SK-N-SH (cell line): ENCODE data around the gene SPO11.

Source experiments
- EP300 ChIP-seq, 2 experiments: IDR thresholded peaks; 2 replicates each; pipeline versions ENCODE4 v1.4.0 to v1.6.1; 2012; ENCODE audit warnings: borderline replicate concordance in 1 of 2, low read depth in 1 of 2, low read length in 1 of 2
- JUND ChIP-seq: IDR thresholded peaks from 2 replicates; pipeline ENCODE4 v1.4.0; 2012
- MXI1 ChIP-seq: IDR thresholded peaks from 2 replicates; pipeline ENCODE4 v1.6.1; 2012; ENCODE audit warnings: mild to moderate bottlenecking, low read depth, low read length, improper control_type of control experiment
- POLR2AphosphoS5 ChIP-seq: IDR thresholded peaks from 2 replicates; pipeline ENCODE4 v1.6.1; 2012; ENCODE audit warnings: low read depth, low read length
- RAD21 ChIP-seq: IDR thresholded peaks from 2 replicates; pipeline ENCODE4 v1.6.1; 2012; ENCODE audit warnings: mild to moderate bottlenecking, low read length
- RCOR1 ChIP-seq: fragments of 150-350 bp; IDR thresholded peaks from 2 replicates; pipeline ENCODE4 v1.6.1; 2017; ENCODE audit warnings: antibody characterized with exemption, low read length
- SIN3A ChIP-seq: IDR thresholded peaks from 2 replicates; pipeline ENCODE4 v1.6.1; 2012; ENCODE audit warnings: low read depth, mild to moderate bottlenecking, low read length, moderate library complexity, borderline replicate concordance
- TAF1 ChIP-seq: IDR thresholded peaks from 2 replicates; pipeline ENCODE4 v1.6.1; 2012; ENCODE audit warnings: low read depth, mild to moderate bottlenecking, low read length, moderate library complexity, borderline replicate concordance
- TF ChIP-seq, protein P1 (sequence below): IDR thresholded peaks from 2 replicates; pipeline ENCODE4 v1.6.1; 2012; ENCODE audit warnings: mild to moderate bottlenecking, low read depth, low read length, moderate library complexity
- TF ChIP-seq, protein P2 (sequence below): IDR thresholded peaks from 2 replicates; pipeline ENCODE4 v1.4.0; 2012; ENCODE audit warnings: low read depth, borderline replicate concordance
- TF ChIP-seq, protein P3 (sequence below): fragments of 200-600 bp; sonication (generic); IDR thresholded peaks from 2 replicates; pipeline ENCODE4 v1.6.1; 2017; ENCODE audit warnings: antibody characterized with exemption, mild to moderate bottlenecking, moderate library complexity

DNA sequence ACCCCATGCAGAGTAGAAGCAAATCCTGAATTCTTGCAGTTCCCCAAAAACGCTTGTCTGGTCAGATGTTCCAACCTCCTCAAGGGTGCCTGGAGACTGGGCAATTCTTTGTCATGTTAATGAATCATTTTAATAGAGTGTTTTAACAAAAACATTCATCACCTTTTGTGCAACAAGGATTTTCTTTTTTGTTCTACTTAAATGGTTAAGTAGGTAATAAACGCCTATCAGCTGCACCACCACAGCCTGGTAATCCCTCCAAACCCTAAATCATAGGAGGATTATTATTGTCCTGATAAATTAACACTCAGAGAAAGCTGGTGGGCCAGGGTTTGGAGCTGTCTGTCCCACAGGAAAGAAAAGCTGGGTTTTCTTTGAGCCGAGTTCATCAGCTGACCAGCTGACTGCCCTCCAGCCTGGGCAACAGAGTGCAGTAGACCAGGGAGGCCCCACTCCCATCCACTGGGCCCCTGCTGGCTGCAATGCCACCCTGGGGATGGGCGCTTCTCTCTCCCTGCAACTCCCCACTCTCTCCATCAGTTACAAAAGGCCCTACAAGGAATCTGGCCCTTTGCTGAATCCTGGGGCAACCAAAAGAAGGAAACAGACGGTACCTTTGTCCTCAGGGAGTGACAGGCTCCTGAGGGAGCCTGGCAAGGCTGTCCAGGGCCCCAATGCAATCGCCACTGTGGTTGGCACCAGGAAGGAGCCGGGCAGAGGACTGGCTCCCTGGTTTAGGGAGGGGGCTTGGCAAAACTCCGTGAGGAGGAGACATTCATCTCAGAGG is 40.0 kb upstream of the SPO11 start:
- TF ChIP-seq POLR2AphosphoS5 (no peak), EP300 (IDR thresholded peaks at IDR 0.05; ENCODE audit: borderline replicate concordance in 1 of 2, low read depth in 1 of 2, low read length in 1 of 2) (no peak), RAD21 (no peak), SIN3A (no peak), JUND (no peak), TAF1 (no peak), RCOR1 (no peak), MXI1 (no peak)
- TF ChIP-seq, protein P1, sequence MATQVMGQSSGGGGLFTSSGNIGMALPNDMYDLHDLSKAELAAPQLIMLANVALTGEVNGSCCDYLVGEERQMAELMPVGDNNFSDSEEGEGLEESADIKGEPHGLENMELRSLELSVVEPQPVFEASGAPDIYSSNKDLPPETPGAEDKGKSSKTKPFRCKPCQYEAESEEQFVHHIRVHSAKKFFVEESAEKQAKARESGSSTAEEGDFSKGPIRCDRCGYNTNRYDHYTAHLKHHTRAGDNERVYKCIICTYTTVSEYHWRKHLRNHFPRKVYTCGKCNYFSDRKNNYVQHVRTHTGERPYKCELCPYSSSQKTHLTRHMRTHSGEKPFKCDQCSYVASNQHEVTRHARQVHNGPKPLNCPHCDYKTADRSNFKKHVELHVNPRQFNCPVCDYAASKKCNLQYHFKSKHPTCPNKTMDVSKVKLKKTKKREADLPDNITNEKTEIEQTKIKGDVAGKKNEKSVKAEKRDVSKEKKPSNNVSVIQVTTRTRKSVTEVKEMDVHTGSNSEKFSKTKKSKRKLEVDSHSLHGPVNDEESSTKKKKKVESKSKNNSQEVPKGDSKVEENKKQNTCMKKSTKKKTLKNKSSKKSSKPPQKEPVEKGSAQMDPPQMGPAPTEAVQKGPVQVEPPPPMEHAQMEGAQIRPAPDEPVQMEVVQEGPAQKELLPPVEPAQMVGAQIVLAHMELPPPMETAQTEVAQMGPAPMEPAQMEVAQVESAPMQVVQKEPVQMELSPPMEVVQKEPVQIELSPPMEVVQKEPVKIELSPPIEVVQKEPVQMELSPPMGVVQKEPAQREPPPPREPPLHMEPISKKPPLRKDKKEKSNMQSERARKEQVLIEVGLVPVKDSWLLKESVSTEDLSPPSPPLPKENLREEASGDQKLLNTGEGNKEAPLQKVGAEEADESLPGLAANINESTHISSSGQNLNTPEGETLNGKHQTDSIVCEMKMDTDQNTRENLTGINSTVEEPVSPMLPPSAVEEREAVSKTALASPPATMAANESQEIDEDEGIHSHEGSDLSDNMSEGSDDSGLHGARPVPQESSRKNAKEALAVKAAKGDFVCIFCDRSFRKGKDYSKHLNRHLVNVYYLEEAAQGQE: no peak
- TF ChIP-seq, protein P2, sequence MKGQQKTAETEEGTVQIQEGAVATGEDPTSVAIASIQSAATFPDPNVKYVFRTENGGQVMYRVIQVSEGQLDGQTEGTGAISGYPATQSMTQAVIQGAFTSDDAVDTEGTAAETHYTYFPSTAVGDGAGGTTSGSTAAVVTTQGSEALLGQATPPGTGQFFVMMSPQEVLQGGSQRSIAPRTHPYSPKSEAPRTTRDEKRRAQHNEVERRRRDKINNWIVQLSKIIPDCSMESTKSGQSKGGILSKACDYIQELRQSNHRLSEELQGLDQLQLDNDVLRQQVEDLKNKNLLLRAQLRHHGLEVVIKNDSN: no peak
- TF ChIP-seq, protein P3, sequence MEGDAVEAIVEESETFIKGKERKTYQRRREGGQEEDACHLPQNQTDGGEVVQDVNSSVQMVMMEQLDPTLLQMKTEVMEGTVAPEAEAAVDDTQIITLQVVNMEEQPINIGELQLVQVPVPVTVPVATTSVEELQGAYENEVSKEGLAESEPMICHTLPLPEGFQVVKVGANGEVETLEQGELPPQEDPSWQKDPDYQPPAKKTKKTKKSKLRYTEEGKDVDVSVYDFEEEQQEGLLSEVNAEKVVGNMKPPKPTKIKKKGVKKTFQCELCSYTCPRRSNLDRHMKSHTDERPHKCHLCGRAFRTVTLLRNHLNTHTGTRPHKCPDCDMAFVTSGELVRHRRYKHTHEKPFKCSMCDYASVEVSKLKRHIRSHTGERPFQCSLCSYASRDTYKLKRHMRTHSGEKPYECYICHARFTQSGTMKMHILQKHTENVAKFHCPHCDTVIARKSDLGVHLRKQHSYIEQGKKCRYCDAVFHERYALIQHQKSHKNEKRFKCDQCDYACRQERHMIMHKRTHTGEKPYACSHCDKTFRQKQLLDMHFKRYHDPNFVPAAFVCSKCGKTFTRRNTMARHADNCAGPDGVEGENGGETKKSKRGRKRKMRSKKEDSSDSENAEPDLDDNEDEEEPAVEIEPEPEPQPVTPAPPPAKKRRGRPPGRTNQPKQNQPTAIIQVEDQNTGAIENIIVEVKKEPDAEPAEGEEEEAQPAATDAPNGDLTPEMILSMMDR: no peak
